Ovary (tissue), 9 donors: ENCODE measurements around the gene C18orf32. TPM values are rescaled to one million over a fixed set of nuclear protein-coding genes. Genes with fewer than 3 reads are reported as not detected.
"Not testable (repeated sequence)": the region's sequence is repeated elsewhere in the genome, so short reads cannot be mapped to it uniquely, and the experiment has no call there.

Source experiments
- DNase-seq, 5 donors: peaks; one replicate each; pipeline ENCODE4 v3.0.0-alpha.2; 2019 to 2020
- H3K27ac ChIP-seq, 2 donors: fragments of 200-600 bp; one replicate each; pipeline versions ENCODE4 v1.5.1 to v1.8.0; 2019 to 2022
- H3K27me3 ChIP-seq: fragments of 200-600 bp; one replicate; pipeline ENCODE4 v1.8.0; 2022
- H3K36me3 ChIP-seq: fragments of 200-600 bp; sonication (generic); one replicate; pipeline ENCODE4 v1.5.1; 2019
- H3K4me1 ChIP-seq: one replicate; pipeline ENCODE4 v1.8.1; 2013; ENCODE audit warnings: mild to moderate bottlenecking, moderate library complexity; ENCODE audit not compliant: insufficient read depth
- H3K4me3 ChIP-seq: fragments of 200-600 bp; sonication (generic); one replicate; pipeline ENCODE4 v1.5.1; 2017
- H3K9me3 ChIP-seq, 2 donors: fragments of 200-600 bp in 1 of 2; sonication (generic) in 1 of 2; one replicate each; pipeline versions ENCODE4 v1.5.1 to v1.8.1; 2013 to 2019; ENCODE audit warnings: mild to moderate bottlenecking in 1 of 2, moderate library complexity in 1 of 2
- CTCF ChIP-seq, 3 donors: fragments of 450-650 bp in 2 of 3; fragments of 200-600 bp in 1 of 3; IDR thresholded peaks; one replicate each; pipeline versions ENCODE4 v1.5.1 to v1.8.0; 2016 to 2022; ENCODE audit warnings: antibody characterized with exemption in 3 of 3, mild to moderate bottlenecking in 1 of 3
- EP300 ChIP-seq: sonication (generic); formaldehyde crosslinking; IDR thresholded peaks from one replicate; pipeline ENCODE4 v1.6.1; 2017; ENCODE audit warnings: antibody characterized with exemption
- POLR2A ChIP-seq: fragments of 450-650 bp; IDR thresholded peaks from one replicate; pipeline ENCODE4 v1.6.1; 2017; ENCODE audit warnings: antibody characterized with exemption, mild to moderate bottlenecking, moderate library complexity
- WGBS, 3 donors: extraction: QIAGEN DNeasy Blood & Tissue Kit in 1 of 3; methylation state at CpG; one replicate each; pipeline versions ENCODE4 v1.1.5 to v1.1.7; 2013 to 2017; 5-methylcytosine and 5-hydroxymethylcytosine counted together
- intact Hi-C, 4 donors: fragments of 100-400 bp; cut with DNase I; formaldehyde crosslinking; loops; one replicate each; pipeline versions ENCODE4 v1.11.0 to v1.15.1; 2022 to 2023
- polyA plus RNA-seq, 2 donors: library from polyadenylated mRNA; stranded (reverse); fragments of 200-250 nt in 1 of 2; fragments of 350-450 nt in 1 of 2; fragmentation: Illumina TruSeq in 1 of 2; extraction: RNeasy Lipid Tissue Mini Kit (QIAGEN cat#74804) in 1 of 2; gene quantifications; one replicate each; pipeline ENCODE4 v1.2.3, GENCODE V29; 2013 to 2014
- total RNA-seq, 7 donors: library from RNA; depleted of rRNA in 2 of 7; stranded (reverse); fragments of >200 nt in 2 of 7; fragmentation: NEBNext Ultra II Directional in 3 of 7; extraction: Animal tissue kit (Norgen Biotek cat#: 25700) in 3 of 7; gene quantifications; one replicate each; pipeline versions ENCODE4 v1.1.0 to v1.2.4, GENCODE V29; 2016 to 2023
- donor health status: DM: no; HTN: no; CAD: no; lungs with moderate emphysema.
- donor health status: DM: no; HTN: no; CAD: no.
- donor health status: Bipolar disorder and iron deficiency.
- donor health status: DM: yes; HTN: yes; CAD: no.
- donor health status: DM: no; HTN: no; CAD: no.
- donor health status: DM: yes; HTN: yes; CAD: no.

Gene C18orf32
- total and polyA plus RNA-seq, 9 donors = 35.4 to 81.3 (median 49.8) TPM

DNA sequence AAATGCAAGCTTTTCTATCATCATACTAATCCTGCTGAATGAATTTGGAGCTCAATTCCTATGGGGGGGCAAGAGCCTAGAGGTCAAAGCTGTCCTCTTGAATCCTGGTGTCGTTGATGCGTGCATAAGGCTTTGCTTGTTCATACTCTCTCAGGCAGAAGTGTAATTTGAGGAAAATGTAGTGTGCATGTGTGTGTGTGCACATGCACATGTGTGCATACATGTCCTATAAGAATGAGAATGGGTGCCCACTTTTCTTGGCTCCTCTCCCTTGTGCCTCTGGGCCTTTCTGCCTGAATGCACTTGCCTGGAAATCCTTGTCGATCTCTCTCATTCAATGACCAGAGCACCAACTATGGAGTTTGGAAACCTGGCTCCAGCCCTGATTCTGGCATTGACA lies 28.5 kb upstream of the C18orf32 start:
- Histone ChIP-seq H3K4me1 (no peaks in the 10 kb centered on the region), H3K27me3 (no peaks in the 10 kb centered on the region), H3K4me3 (no peak overlapping the region), H3K27ac (no peak overlapping the region), H3K36me3 (no peaks in the 10 kb centered on the region), H3K9me3 (no peaks in the 10 kb centered on the region)
- intact Hi-C loops = loop anchor here in 2 of 4 donors (10.0 kb wide), 2 partner anchors 269 to 339 kb away; no protein-coding TSS in a partner anchor
- whole genome bisulfite sequencing, 3 donors = 94 to 99% (median 95%) methylated on average over 3 of the region's 3 CpGs
- no peak for DNase-seq
- no peak for TF ChIP-seq EP300
- no peak for TF ChIP-seq POLR2A
- TF ChIP-seq CTCF (IDR thresholded peaks at IDR 0.05) = no peak

DNA sequence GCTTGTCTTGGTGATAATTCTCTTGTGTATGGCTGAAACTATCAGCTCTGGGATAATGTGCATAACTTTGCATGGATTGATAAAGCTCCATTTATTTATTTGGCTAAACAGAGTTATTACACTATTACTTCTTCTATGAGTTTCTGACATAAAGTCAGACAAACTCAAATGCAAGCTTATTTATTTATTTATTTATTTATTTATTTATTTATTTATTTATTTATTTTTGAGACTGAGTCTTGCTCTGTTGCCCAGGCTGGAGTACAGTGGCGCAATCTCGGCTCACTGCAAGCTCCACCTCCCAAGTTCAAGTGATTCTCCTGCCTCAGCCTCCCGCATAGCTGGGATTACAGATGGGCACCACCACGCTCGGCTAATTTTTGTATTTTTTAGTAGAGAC lies 28.0 kb upstream of the C18orf32 start:
- not testable (repeated sequence) for H3K36me3 ChIP-seq, H3K4me1 ChIP-seq, H3K4me3 ChIP-seq, DNase-seq, H3K9me3 ChIP-seq, H3K27ac ChIP-seq, H3K27me3 ChIP-seq
- intact Hi-C loops = loop anchor here in 2 of 4 donors (10.0 kb wide), 2 partner anchors 270 to 340 kb away; no protein-coding TSS in a partner anchor
- 77 to 80% (median 79%) methylated on average over 5 of the region's 5 CpGs for WGBS, 3 donors

DNA sequence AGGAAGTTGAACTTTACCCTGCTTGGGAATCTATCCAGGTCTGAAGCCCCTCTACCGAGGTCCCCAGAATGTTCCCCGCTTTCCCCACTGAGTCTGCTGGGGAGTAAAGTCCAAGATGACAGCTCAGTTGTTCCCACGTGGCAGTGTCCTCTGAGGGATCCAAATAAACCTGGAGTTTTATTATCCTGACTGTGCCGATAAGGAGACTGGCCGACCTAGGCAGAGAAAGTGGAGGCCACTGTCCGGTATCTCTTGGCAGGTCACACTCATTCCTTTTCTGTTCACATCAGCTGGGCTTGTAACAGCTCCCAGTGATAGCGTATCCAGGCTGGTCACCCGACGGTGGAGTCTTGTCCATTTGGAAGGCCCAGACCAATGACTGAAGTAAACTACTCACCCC lies 27.5 kb upstream of the C18orf32 start:
- Histone ChIP-seq H3K4me3 (no peak overlapping the region), H3K36me3 (no peaks in the 10 kb centered on the region), H3K4me1 (no peaks in the 10 kb centered on the region), H3K27ac (no peak overlapping the region), H3K9me3 (no peaks in the 10 kb centered on the region), H3K27me3 (no peaks in the 10 kb centered on the region)
- WGBS, 3 donors = 26 to 46% (median 34%) methylated on average over 9 of the region's 9 CpGs
- TF ChIP-seq POLR2A = no peak
- TF ChIP-seq CTCF (IDR thresholded peaks at IDR 0.05) = no peak
- no peak for TF ChIP-seq EP300
- intact Hi-C loops = loop anchor here in 3 of 4 donors (5.0 to 10.0 kb wide), 4 partner anchors 270 to 343 kb away; no protein-coding TSS in a partner anchor
- DNase-seq = no peak

DNA sequence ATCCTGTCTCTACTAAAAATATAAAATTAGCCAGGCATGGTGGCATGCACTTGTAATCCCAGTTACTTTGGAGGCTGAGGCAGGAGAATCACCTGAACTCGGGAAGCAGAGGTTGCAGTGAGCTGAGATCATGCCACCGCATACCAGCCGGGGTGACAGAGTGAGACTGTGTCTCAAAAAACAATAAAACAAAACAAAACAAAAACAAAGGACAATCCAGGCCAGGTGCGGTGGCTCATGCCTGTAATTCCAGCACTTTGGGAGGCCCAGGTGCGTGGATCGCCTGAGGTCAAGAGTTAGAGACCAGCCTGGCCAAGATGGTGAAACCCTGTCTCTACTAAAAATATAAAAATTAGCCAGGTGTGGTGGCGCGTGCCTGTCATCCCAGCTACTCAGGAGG lies 25.8 kb upstream of the C18orf32 start:
- intact Hi-C loops = loop anchor here in 3 of 4 donors (5.0 to 10.0 kb wide), 4 partner anchors 272 to 344 kb away; no protein-coding TSS in a partner anchor
- H3K27me3 ChIP-seq, H3K9me3 ChIP-seq, H3K36me3 ChIP-seq, DNase-seq, H3K27ac ChIP-seq, H3K4me3 ChIP-seq, H3K4me1 ChIP-seq: not testable (repeated sequence)
- WGBS, 3 donors = 94 to 95% (median 94%) methylated on average over 8 of the region's 8 CpGs

- H3K36me3 ChIP-seq = no peaks in the 10 kb centered on the region
- TF ChIP-seq EP300 (no peak), CTCF (IDR thresholded peaks at IDR 0.05) (peak in 1 of 3 donors; percentile 37), POLR2A (no peak)
- H3K27ac ChIP-seq = no peak overlapping the region
- peak; percentile 13 to 56 (median 41) for DNase-seq
- 34 to 39% (median 37%) methylated on average over 12 of the region's 12 CpGs for WGBS, 3 donors
- H3K27me3 ChIP-seq = no peaks in the 10 kb centered on the region
- intact Hi-C loops = loop anchor here in 3 of 4 donors (5.0 to 10.0 kb wide), 4 partner anchors 274 to 347 kb away; no protein-coding TSS in a partner anchor
- no peak overlapping the region for H3K4me3 ChIP-seq
- H3K4me1 ChIP-seq = no peaks in the 10 kb centered on the region
- no peaks in the 10 kb centered on the region for H3K9me3 ChIP-seq
Measured at GRCh38 chr18:49510393-49511115, 23.5 kb upstream of the C18orf32 start.

DNA sequence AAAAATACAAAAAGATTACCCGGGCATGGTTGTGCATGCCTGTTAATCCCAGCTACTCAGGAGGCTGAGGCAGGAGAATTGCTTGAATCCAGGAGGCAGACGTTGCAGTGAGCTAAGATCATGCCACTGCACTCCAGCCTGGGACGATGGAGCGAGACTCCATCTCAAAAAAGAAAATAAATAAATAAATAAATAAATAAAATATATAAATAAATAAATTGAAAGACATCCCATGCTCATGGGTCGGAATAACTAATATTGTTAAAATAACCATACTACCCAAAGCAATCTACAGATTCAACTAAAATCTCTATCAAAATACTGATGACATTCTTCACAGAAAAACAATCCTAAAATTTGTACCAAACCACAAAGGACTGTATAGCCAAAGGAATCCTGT lies 19.4 kb upstream of the C18orf32 start:
- intact Hi-C loops, H3K27me3 ChIP-seq, H3K4me1 ChIP-seq, H3K9me3 ChIP-seq, H3K4me3 ChIP-seq, DNase-seq, H3K36me3 ChIP-seq, H3K27ac ChIP-seq: not testable (repeated sequence)
- 91 to 95% (median 95%) methylated on average over 5 of the region's 5 CpGs for WGBS, 3 donors
